ENCODE results near the gene DMXL2. TPM values are rescaled to one million over a fixed set of nuclear protein-coding genes. Genes with fewer than 3 reads are reported as not detected.
"Not testable (repeated sequence)": the region's sequence is repeated elsewhere in the genome, so short reads cannot be mapped to it uniquely, and the experiment has no call there.

DMXL2 gene
- polyA plus RNA-seq, 1 donor: 21.3 TPM

- DNase-seq (ENCODE audit: low read depth): no peak
Observed at GRCh38 chr15:51576286-51576850, 46.2 kb downstream of the DMXL2 start.

GRCh38 chr15:51575775-51576174 lies 46.8 kb downstream of the DMXL2 start:
- no peak for DNase-seq (ENCODE audit: low read depth)

- DNase-seq (ENCODE audit: low read depth): not testable (repeated sequence)
Observed at GRCh38 chr15:51573352-51573751, 49.2 kb downstream of the DMXL2 start.

GRCh38 chr15:51568939-51569784 lies 53.4 kb downstream of the DMXL2 start:
- not testable (repeated sequence) for DNase-seq (ENCODE audit: low read depth)

- DNase-seq (ENCODE audit: low read depth): no peak
Observed at GRCh38 chr15:51561271-51561670, 61.3 kb downstream of the DMXL2 start.

DNA sequence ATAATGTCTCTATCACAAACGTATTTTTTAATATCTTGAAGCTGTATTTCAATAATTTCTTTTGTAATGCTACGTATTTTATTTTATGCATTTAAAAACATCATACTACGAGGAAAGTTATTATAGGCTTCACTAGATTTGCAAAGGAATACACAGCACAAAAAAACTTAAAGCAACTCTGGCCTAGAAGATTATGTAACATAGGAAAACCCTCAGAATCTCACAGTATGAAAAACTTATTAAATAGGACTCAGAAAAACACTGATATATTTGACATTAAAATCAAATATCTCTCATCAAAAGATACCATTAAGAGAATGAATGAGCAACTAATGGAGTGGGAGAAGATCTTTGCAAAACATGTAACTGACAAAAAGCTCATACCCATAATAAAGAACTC lies 63.7 kb downstream of the DMXL2 start:
- DNase-seq (ENCODE audit: low read depth): no peak

GRCh38 chr15:51558411-51558810 lies 64.2 kb downstream of the DMXL2 start:
- DNase-seq (ENCODE audit: low read depth): no peak

DNA sequence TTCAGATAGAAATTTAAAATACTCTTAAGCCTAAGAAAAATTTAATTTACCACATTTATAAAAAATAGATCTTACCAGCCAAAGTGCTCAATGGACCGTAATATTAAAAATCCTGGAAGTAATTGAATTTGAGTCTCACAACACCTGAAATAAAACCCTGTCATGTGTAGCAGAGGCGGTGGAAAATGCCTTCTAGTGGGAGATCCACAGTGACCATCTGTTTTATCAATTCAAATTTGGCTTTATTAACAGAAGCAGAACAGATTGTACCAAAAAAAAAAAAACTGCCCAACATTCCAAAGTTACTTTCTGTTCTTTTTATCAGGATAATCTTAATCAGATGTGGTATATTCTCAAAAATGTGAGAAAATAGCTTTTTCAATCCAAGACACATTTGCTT lies 71.7 kb downstream of the DMXL2 start:
- no peak for DNase-seq (ENCODE audit: low read depth)

- DNase-seq (ENCODE audit: low read depth): no peak
Observed at GRCh38 chr15:51547656-51548055, 74.9 kb downstream of the DMXL2 start.

- DNase-seq (ENCODE audit: low read depth): no peak
Observed at GRCh38 chr15:51536965-51537574, 85.5 kb downstream of the DMXL2 start.

GRCh38 chr15:51533672-51534398 lies 88.7 kb downstream of the DMXL2 start:
- no peak for DNase-seq (ENCODE audit: low read depth)

DNA sequence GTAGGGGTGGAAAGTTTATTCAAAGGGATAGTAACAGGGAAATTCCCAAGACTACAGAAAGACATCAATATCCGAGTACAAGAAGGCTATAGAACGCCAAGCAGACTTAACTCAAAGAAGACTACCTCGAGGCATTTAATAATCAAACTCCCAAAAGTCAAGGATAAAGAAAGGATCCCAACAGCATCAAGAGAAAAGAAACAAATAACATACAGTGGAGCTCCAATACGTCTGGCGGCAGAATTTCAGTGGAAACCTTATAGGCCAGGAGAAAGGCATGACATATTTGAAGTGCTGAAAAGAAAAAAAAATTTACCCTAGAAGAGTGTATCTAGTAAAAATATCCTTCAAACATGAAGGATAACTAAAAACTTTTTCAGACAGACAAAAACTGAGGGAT lies 95.6 kb downstream of the DMXL2 start:
- DNase-seq (ENCODE audit: low read depth): no peak

- DNase-seq (ENCODE audit: low read depth): no peak
Observed at GRCh38 chr15:51524376-51524775, 98.2 kb downstream of the DMXL2 start.

GRCh38 chr15:51516291-51516690 lies 106.3 kb downstream of the DMXL2 start:
- no peak for DNase-seq (ENCODE audit: low read depth)

- DNase-seq (ENCODE audit: low read depth): no peak
Observed at GRCh38 chr15:51505251-51505650, 117.3 kb downstream of the DMXL2 start.

GRCh38 chr15:51503003-51503402 lies 119.6 kb downstream of the DMXL2 start:
- DNase-seq (ENCODE audit: low read depth): no peak

- DNase-seq (ENCODE audit: low read depth): no peak
Observed at GRCh38 chr15:51499379-51499976, 123.1 kb downstream of the DMXL2 start.

DNA sequence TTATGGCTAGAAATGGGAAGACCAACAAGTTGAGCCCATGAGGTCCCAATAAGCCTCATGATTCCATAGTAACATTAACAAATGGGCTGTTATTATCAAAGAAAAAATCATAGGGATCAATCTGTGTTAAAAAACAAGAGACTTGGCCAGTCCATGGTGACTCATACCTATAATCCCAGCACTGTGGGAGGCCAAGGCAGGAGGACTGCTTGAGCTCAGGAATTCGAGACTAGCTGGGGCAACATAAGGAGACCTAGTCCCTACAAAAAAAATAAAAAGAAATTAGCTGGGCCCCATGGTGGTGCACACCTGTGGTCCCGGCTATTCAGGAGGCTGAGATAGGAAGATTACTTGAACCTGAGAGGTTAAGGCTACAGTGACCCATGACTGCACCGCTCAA lies 124.8 kb downstream of the DMXL2 start:
- DNase-seq (ENCODE audit: low read depth): no peak

DNA sequence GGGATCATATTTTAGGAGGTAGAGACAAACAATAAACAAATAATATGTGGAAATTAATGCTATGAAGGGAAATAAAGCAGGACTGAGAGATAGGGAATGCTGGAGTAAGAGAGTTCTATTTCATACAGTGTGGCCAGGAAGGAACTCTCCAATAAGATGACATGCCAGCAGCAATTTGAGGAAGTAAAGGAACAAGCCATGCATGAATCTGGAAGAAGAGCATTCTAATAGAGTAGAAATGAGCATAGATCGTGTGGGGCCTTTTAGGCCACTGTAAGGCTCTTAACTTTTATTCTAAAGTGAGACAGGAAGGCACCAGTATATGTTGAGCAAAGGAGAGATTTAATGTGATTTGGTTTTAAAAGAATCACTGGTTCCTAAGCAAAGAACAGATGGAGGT lies 126.3 kb downstream of the DMXL2 start:
- no peak for DNase-seq (ENCODE audit: low read depth)

DNA sequence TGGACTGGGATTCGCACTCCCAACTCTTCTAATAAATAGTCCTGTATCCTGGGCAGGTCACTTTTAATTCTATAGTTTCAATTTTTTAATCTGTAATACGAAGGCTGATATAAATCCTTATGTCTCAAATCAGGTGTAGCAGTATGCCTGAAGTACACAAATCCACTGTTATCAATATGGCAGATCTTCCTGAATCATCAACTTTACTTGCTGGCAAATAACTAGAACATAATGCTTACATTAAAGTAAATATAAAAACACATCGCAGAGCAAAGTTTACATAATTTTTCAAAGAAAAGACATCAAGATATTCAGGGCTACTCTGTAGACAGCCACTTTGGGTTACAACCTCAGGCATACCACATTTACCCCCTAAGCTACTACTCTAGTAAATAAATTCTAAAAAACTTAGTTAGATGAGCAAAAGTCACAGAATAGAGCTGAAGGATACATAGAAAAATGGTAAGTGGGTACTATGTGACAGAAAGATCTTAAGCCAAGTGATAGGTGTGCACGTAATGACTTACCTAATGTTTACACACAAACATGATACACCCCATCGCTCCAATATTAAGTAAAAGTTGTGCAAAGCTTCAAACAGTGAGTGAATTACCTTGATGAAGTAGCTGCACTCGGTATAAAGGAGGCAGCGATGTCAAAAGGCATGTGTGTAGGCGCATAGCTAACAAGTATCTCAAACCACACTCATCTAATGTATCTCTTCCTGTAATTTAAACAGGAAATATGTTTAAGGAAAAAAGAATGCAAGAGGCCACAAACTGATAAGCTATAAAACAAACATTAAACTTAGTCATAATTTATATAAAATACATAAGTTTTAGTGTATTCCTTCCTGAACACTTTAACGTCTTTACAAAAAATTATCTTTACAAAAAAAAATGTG lies 127.9 kb downstream of the DMXL2 start:
- DNase-seq (ENCODE audit: low read depth): no peak

DNA sequence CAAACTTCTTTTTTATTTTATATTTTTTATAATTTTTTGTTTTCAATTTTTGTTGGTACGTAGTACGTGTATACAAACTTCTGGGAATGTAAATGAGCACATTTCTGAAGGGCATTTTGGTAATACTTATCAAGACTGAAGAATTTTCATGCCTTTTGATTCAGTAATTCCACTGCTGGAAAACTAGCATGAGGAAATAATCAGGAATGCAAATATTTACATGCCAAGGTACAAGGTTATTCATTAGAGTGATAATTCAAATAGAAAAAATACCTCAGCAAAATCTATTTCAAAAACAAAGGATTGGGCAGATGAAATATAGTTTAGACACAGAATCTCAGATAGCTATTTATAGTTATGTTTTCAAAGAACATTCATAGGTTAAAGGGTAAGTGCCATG lies 128.7 kb downstream of the DMXL2 start:
- DNase-seq (ENCODE audit: low read depth): no peak

All from forelimb muscle (tissue), 1 donor.